NCI-H446 (cell line): ENCODE measurements around the gene C16orf86.
A peak's percentile ranks its signal among the peaks of the same experiment; 100 is the strongest.

Experiments used
- DNase-seq, 2 experiments: peaks; one replicate each; lab custom pipeline; 2025; lab: John Stamatoyannopoulos, UW

Gene C16orf86

DNA sequence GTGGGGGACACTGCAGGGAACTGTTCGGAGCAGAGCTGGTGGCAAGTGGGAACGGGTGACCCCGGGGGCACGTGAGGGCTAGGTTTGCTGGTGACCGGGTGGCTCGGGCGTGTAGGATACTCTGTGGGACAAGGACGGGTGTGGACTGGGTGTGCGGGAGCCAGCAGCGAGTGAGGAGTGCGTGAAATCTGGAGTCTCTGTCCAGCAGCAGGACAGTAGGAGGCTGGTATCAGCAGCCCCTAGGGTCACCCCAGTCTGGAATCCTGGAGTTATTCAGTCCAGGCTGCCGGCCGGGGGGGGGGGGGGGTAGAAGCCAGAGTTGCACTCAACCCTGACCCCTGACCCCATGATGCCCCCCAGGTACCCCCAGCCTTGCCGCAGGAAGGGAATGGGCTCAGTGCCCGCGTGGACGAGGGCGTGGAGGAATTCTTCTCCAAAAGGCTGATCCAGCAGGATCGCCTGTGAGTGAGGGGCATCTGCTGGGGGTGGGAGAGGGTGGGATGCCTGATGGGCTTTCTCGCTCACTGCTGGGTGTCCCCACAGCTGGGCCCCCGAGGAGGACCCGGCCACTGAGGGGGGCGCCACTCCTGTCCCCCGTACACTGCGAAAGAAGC lies 12.7 kb upstream of the C16orf86 start:
- no peak for DNase-seq

DNA sequence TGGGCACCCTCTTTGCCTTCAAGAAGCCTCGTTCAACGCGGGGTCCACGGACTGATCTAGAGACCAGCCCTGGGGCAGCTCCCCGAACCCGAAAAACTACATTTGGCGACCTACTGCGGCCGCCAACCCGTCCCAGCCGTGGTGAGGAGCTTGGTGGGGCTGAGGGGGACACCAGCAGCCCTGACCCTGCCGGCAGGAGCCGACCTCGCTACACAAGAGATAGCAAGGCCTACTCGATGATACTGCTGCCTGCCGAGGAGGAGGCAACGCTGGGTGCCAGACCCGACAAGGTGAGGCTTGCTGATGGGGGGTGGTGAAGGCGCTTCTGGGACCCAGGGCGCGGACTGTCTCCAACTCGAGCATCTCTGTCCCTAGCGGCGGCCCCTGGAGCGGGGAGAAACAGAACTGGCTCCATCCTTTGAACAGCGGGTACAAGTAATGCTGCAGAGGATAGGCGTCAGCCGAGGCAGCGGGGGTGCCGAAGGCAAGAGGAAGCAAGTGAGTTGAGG lies 12.2 kb upstream of the C16orf86 start:
- DNase-seq, result no peak

DNA sequence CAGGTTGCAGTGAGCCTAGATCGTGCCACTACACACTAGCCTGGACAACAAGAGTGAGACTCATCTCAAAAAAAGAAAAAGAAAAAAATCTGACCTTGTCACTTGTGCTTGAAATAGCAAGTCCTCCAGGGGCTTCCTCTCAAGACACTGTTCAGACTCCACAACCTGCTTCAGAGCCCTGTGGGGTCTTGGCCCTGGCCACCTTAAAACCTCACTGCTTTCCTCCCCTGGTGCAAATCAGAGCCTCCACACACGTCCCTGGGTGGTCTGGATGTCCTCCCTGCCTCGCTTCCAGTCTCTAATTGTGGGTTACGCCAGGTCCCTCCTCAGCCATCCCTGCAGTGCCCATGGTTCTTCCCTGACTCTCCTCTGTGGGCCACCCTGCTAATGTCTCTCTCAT lies 11.3 kb upstream of the C16orf86 start:
- no peak for DNase-seq

GRCh38 chr16:67656344-67657016 lies 10.1 kb upstream of the C16orf86 start:
- DNase-seq, result no peak

- no peak for DNase-seq
Observed at GRCh38 chr16:67657017-67657608, 9.5 kb upstream of the C16orf86 start.

DNA sequence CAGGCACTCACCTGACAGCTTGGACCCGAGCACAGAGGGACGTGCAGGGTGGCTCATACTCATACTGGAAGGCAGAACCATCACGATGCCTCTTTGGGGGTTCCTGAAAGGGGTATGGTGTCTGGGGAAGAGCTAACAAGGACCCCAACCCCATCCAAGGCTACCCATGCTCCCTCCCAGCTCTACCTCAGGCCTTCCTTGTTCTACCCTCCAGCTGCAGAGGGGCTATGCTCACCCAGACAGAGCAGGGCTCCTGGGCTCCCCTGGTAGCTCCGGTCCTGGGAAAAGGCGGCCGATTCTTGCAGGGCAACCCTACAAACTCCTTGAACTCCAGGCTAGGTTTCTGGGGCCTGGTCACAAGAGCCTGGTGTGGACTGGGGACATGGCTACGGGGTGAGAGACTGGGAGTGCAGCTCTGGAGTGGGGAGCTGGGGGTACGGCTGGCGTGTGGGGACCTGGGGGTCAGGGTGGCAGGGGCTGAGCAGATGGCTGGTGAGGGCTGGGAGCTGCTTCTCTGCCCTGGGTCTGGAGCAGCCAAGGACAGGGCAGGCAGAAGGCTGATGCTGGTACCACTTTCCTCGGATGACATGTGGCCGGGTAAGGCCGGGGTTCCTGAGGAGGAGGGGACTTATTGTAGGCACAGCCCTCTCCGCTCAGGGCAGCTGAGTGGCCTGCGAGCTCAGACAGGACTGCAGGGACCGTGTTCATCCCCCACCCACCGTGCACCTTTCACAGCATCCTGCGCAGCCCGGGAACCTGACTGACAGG lies 8.7 kb upstream of the C16orf86 start:
- DNase-seq, result no peak

DNA sequence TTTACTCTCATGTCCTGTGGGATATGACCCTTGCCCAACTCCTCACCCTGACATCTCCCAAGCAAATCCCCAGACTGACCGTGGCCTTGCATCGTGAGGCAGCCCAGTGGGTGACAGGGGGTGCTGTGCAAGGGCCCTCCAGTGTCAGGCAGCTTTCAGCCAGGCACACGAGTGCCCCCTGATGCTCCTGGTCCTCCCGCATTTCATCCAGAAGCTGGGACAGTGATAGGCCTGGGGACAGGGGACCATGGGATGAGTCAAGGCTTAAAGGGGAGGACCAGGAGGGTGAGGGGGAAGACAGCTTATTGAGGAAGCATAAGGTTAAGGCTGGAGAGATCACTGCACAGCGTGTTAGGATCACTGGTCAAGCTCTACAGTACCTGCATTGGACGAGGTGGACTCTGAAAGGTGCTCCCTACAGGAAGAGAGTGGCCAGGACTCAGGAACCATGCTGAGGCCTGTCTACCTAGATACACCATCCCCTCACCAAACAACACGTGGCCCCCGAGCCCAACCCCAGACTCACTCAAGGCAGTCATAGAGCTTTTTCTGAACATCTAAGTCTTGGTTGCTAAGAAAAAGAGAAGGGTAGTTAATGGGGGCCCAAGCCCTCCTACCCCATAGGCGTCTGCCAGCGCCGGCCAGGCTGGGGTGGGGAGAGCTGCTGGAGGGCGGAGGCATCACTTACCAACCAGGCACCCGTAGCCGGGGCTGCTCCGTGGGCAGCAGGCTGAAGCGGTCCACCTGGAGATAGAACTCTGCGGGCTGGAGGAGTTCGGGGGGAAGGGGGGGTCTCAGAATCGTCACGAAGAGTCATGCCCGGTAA lies 7.6 kb upstream of the C16orf86 start:
- DNase-seq, result no peak

GRCh38 chr16:67659675-67660563 lies 6.7 kb upstream of the C16orf86 start, which contains the start of gene ACD:
TSS of gene ACD (minus strand) at chr16:67660260. CDS start at chr16:67660220, 40 bp downstream.
- DNase-seq, result peak; percentile 55 to 91

GRCh38 chr16:67660564-67661028 lies 6.0 kb upstream of the C16orf86 start, which contains the start of gene PARD6A:
TSS of gene PARD6A (plus strand) at chr16:67660960. CDS start at chr16:67661039, 79 bp downstream.
- peak; percentile 86 to 96 for DNase-seq

- DNase-seq, result no peak
Observed at GRCh38 chr16:67661101-67661761, 5.4 kb upstream of the C16orf86 start.

GRCh38 chr16:67661886-67662652 lies 4.5 kb upstream of the C16orf86 start:
- DNase-seq, result no peak

DNA sequence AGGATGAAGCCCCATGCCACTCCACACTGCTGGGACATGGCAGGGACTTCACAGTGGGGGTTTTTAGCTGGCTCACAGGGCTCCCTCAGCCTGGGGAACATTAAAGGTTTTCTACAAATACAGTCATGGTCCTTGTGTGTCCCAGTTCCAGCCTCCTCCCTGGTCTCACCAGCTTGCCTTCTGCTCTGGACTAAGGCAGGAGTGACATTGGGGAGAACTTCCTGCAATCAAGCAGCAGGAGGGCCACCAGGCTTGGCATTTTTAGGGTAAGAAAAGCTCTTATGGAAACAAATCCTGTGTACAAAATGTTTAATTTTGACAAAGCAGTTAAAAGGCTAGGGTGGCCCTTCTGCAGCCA lies 4.0 kb upstream of the C16orf86 start:
- DNase-seq, result no peak

DNA sequence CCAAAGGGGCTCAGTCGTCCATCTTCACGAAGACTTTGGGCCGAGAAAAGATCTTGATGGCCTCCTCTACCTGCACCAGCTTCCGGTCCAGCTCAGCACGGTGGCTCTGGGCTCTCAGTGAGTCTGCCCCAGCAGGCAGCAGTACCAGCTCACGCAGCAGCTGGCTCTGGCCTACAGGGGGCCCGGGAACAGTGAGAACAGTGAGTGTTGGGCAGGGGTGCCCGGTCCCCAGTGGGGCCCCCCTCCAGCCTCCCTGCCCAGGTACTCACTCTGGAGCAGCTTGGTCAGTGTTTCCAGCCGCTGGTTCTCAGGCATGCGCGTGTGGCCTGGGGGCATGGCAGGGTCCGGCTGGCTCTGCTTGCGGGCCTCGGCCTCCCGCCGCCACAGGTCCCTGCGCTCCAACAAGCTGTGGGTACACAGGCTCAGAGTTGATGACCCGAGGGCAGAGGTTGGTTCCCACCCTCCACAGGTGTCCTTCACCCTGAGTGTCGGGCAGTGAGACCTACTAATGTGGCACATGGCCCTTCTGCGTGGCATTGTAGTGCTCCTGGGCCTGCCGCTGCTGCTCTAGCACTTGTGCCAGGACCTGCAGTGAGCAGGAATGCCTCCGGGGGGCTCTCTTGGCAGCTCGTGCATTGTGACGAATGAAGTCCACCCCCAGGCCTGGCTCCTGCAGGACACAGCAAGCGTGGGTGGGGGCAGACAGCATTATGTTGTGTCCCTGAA lies 3.3 kb upstream of the C16orf86 start:
- no peak for DNase-seq

- DNase-seq, result no peak
Observed at GRCh38 chr16:67663877-67664222, 2.8 kb upstream of the C16orf86 start.

DNA sequence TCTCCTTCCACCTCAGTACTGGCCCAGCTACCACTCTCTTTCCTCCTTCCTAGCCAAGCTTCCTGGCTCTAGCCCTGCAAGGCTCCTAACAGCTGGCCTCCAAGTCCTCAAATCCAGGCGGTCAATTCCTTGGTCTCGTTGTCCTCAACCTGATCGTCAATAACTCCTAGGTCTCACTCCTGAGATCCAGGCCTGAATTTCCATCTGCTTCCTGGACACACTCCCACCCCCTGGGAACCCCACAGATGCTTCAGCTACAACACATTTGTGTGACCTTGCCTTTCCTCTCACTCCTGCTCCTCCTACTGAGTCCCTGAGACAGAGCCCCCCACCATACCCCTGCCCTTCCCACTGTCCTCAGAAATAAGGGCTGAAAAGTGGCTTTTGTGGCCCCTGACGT lies 2.4 kb upstream of the C16orf86 start:
- no peak for DNase-seq

DNA sequence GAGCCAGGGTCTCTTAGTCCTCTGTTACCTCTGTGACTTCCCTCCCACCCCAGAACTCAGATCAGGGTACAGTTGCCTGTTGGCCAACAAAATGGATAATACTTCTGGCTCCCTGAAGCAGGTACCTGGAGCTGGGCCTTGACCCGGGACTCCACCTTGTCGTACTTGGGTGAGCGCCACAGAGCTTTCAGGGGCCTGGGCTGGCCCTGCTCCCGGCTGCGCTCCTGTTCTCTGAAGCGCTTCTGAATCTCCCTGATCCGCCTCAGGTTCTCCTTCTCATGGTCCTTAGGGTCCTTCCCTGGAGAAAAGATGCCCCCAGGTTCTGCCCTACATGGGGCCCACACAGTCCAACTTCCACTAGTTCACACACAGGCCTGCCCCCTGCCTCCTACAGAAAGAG lies 1.7 kb upstream of the C16orf86 start:
- DNase-seq, result no peak

DNA sequence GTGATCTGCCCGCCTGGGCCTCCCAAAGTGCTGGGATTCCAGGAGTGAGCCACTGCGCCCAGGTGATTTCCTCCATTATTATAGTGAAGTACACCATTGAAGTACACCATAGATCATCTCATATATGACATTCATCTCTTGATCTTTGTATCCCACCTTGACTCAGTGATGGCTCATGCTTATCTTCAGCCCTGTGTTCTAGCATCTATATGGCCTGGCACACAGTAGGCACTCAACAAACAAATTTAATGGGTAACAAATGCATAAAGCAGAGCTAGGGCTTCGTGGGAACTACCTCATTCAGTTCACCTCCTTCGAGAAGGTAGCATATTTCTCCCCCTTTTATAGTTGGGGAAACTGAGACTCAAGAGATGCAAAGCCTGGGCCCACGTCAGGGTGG lies 1.0 kb upstream of the C16orf86 start:
- DNase-seq, result no peak

DNA sequence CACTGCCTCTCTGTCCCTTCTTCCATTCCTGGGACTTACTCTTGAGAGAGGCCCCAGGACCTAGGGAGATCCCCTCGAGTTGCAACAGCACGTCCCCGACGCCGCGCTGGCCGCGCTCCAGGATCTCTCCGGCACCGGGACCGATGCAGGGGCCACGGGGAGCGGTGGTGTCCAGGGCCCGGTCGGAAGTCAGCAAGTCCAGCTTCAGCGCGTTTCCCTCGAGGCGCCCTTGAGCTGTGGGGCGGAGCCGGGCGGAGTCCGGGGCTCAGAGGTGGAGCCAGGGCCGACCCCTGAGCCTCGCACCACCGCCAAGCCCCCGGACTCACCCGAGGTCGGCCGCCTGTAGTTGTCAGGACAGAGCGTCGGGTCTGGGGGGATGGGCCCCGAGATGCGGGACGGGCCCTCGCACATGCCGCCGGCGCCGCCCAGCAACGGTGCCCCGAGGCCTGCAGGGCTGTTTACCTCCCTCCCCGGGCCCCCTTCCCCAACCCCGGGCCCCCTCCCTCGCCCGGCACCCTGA lies 522 bp upstream of the C16orf86 start:
- no peak for DNase-seq
